Ishikawa (cell line): Measurements from ENCODE around the gene CDC37.

ENCODE experiments used
- CEBPB ChIP-seq: IDR thresholded peaks from 2 replicates; pipeline ENCODE4 v1.6.1; 2012
- CREB1 ChIP-seq: IDR thresholded peaks from 2 replicates; pipeline ENCODE4 v1.6.1; 2012; ENCODE audit warnings: low read depth
- EGR1 ChIP-seq: IDR thresholded peaks from 2 replicates; pipeline ENCODE4 v1.6.1; 2012
- EP300 ChIP-seq: IDR thresholded peaks from 2 replicates; pipeline ENCODE4 v1.6.1; 2012; ENCODE audit warnings: borderline replicate concordance
- MAX ChIP-seq: IDR thresholded peaks from 2 replicates; pipeline ENCODE4 v1.6.1; 2012
- RAD21 ChIP-seq: IDR thresholded peaks from 2 replicates; pipeline ENCODE4 v1.6.1; 2012; ENCODE audit warnings: low read depth
- REST ChIP-seq: IDR thresholded peaks from 2 replicates; pipeline ENCODE4 v1.6.1; 2012; ENCODE audit warnings: low read depth, mild to moderate bottlenecking
- TAF1 ChIP-seq: IDR thresholded peaks from 2 replicates; pipeline ENCODE4 v1.6.1; 2012; ENCODE audit warnings: low read depth, mild to moderate bottlenecking
- TCF12 ChIP-seq: IDR thresholded peaks from 2 replicates; pipeline ENCODE4 v1.6.1; 2012; ENCODE audit warnings: low read depth
- TEAD4 ChIP-seq: IDR thresholded peaks from 2 replicates; pipeline ENCODE4 v1.6.1; 2012
- YY1 ChIP-seq: IDR thresholded peaks from 2 replicates; pipeline ENCODE4 v1.6.1; 2012; ENCODE audit warnings: low read depth

- TF ChIP-seq CREB1 (no peak), EGR1 (no peak), EP300 (no peak), REST (no peak), TAF1 (no peak), CEBPB (no peak), YY1 (no peak), TCF12 (no peak), RAD21 (no peak), MAX (peak; percentile 44; the same call in 1 of the 2 replicates), TEAD4 (peak; percentile 61)
These were observed 802 bp downstream of the CDC37 start for GRCh38 chr19:10402441-10403038.
